Left lung (tissue), 10 donors: Measurements from ENCODE around the gene PLA2G6. TPM values are rescaled to one million over a fixed set of nuclear protein-coding genes. Genes with fewer than 3 reads are reported as not detected.

Experiments
- ATAC-seq: fragments of 200-7000 bp; cut with Tn5 transposase; one replicate; pipeline ENCODE4 v1.9.1; 2020; ENCODE audit warnings: moderate library complexity
- DNase-seq, 4 donors: peaks; one replicate each; pipeline ENCODE4 v3.0.0-alpha.2; 2013 to 2020
- H3K27ac ChIP-seq, 2 donors: fragments of 200-600 bp; sonication (generic) in 1 of 2; one replicate each; pipeline versions ENCODE4 v1.5.0 to v1.8.0; 2020 to 2021
- H3K27me3 ChIP-seq, 2 donors: fragments of 200-600 bp; sonication (generic) in 1 of 2; one replicate each; pipeline versions ENCODE4 v1.5.0 to v1.8.0; 2020 to 2021
- H3K36me3 ChIP-seq, 2 donors: fragments of 200-600 bp; sonication (generic) in 1 of 2; one replicate each; pipeline versions ENCODE4 v1.5.0 to v1.8.0; 2020 to 2021
- H3K4me1 ChIP-seq, 2 donors: fragments of 200-600 bp; one replicate each; pipeline ENCODE4 v1.8.0; 2021
- H3K4me3 ChIP-seq, 2 donors: fragments of 200-600 bp; sonication (generic) in 1 of 2; one replicate each; pipeline versions ENCODE4 v1.5.0 to v1.8.0; 2020 to 2021; ENCODE audit warnings: mild to moderate bottlenecking in 1 of 2
- H3K9me3 ChIP-seq, 2 donors: fragments of 200-600 bp; sonication (generic) in 1 of 2; one replicate each; pipeline versions ENCODE4 v1.5.0 to v1.8.0; 2020 to 2021
- intact Hi-C, 2 donors: fragments of 100-400 bp; cut with DNase I; formaldehyde crosslinking; loops; one replicate each; pipeline versions ENCODE4 v1.11.2 to v1.14.2; 2022
- polyA plus RNA-seq, 6 donors: library from polyadenylated mRNA; unstranded; fragments of 120-200 nt; gene quantifications; one replicate each; pipeline ENCODE4 v1.2.1, GENCODE V29; 2013; ENCODE audit not compliant: insufficient read length in 6 of 6
- total RNA-seq, 2 donors: library from RNA; stranded (reverse); fragmentation: NEBNext Ultra II Directional; extraction: Animal tissue kit (Norgen Biotek cat#: 25700); gene quantifications; one replicate each; pipeline ENCODE4 v1.2.1, GENCODE V29; 2021
- TF ChIP-seq, protein P1 (sequence below), 2 donors: fragments of 200-600 bp; sonication (generic) in 1 of 2; IDR thresholded peaks; one replicate each; pipeline versions ENCODE4 v1.5.0 to v1.8.0; 2021; ENCODE audit warnings: antibody characterized with exemption in 2 of 2
- donor health status: DM: no; HTN: yes; CAD: no.
- donor health status: DM: no; HTN: no; CAD: no.

The PLA2G6 gene
- total and polyA plus RNA-seq, 8 donors, result 29.8 to 44.1 (median 35.7) TPM

DNA sequence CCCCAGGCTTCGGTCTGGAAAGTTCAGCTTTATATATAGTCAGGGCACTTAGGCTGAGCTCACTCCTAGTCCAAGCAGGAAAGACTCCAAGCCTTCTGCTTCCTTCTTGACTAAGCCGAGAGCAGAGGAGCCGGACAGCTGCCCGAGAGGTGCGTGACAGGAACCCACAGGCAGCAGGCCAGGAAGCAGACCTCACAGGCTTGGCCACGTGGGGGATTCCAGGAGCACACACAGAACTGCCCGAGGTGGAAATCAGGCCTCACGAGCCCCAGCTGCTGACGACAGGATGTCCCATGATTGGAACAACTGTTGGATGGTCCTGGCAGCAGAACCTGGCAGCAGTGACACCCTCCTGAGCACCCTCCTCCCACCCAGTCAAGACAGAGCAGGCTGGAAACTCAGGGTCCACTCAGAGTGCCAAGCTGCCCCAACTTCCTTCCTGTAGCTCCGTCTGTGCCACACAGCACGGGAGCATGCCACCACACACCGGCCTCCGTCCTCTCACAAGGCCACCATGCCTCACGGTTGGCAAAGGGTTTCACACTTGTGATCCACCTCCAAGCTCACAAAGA lies 5.4 kb downstream of the PLA2G6 start:
- intact Hi-C loops, result no loop called here
- Histone ChIP-seq H3K4me3 (no peak overlapping the region), H3K9me3 (no peaks in the 10 kb centered on the region), H3K36me3 (no peaks in the 10 kb centered on the region), H3K27me3 (no peaks in the 10 kb centered on the region), H3K27ac (peak overlapping the region; percentile 45 to 55), H3K4me1 (peaks cover 33 to 69% of the 10 kb centered on the region in 2 donors)
- peak in 3 of 4 donors; percentile 70 to 80 (median 79) for DNase-seq
- TF ChIP-seq, protein P1, sequence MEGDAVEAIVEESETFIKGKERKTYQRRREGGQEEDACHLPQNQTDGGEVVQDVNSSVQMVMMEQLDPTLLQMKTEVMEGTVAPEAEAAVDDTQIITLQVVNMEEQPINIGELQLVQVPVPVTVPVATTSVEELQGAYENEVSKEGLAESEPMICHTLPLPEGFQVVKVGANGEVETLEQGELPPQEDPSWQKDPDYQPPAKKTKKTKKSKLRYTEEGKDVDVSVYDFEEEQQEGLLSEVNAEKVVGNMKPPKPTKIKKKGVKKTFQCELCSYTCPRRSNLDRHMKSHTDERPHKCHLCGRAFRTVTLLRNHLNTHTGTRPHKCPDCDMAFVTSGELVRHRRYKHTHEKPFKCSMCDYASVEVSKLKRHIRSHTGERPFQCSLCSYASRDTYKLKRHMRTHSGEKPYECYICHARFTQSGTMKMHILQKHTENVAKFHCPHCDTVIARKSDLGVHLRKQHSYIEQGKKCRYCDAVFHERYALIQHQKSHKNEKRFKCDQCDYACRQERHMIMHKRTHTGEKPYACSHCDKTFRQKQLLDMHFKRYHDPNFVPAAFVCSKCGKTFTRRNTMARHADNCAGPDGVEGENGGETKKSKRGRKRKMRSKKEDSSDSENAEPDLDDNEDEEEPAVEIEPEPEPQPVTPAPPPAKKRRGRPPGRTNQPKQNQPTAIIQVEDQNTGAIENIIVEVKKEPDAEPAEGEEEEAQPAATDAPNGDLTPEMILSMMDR (IDR thresholded peaks at IDR 0.05), result no peak
- peak; percentile 8 for ATAC-seq

DNA sequence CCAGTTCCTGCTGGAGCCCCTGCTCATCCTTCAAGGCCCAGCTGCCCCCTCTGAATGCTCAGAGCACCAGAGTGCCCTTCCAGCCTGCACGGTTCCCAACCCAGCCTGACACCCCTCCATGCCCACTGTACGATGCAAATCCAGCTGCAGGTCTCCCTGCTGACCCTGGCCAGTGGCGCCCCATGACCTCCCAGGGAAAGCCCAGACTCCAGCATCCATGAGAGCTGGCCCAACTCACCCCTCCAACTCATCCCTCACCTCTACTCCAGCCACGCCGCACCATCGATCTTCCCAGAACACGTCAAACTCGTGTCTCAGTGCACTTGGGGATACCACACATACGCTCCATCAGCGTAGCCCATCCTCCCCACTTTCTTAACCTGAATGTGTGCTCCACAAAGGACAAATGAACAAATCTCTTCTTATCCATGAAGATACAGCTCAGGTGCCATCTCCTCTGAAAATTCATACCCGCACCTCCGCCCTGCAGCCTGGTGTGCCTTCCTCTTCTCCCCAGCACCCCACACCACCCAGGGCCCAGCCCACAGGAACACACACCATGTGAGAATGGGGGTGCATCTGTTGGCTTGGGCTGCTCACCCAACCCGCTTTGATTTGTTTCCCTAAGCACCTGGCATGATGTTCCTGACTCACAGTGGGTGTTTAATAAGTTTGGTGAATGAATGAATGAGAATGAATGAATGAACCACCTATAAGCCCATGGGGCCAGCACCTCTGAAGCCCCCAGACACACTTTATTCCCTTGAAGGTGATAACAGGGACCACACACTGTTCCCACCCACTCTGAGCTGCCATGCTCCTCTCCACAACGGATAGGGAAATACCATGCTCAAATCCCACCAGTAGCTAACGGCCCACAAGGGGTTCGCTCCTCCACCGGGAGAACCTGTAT lies 6.2 kb downstream of the PLA2G6 start:
- no peaks in the 10 kb centered on the region for H3K9me3 ChIP-seq
- H3K4me1 ChIP-seq, result peaks cover 26 to 61% of the 10 kb centered on the region in 2 donors
- ATAC-seq (no peak), DNase-seq (no peak)
- H3K27ac ChIP-seq, result peak overlapping the region; percentile 45 to 55
- TF ChIP-seq, protein P1 (IDR thresholded peaks at IDR 0.05), result no peak
- no peak overlapping the region for H3K4me3 ChIP-seq
- H3K36me3 ChIP-seq, result no peaks in the 10 kb centered on the region
- no peaks in the 10 kb centered on the region for H3K27me3 ChIP-seq
- intact Hi-C loops, result no loop called here

- intact Hi-C loops, result no loop called here
- DNase-seq (no peak), ATAC-seq (no peak)
- Histone ChIP-seq H3K4me3 (no peak overlapping the region), H3K9me3 (no peaks in the 10 kb centered on the region), H3K4me1 (peaks cover 20 to 53% of the 10 kb centered on the region in 2 donors), H3K36me3 (no peaks in the 10 kb centered on the region), H3K27ac (no peak overlapping the region), H3K27me3 (no peaks in the 10 kb centered on the region)
- TF ChIP-seq, protein P1 (IDR thresholded peaks at IDR 0.05), result no peak
Observed at GRCh38 chr22:38174626-38175025, 7.0 kb downstream of the PLA2G6 start.

- no peak overlapping the region for H3K27ac ChIP-seq
Observed at GRCh38 chr22:38173641-38173906, 8.1 kb downstream of the PLA2G6 start.

More at GRCh38 chr22:38173641-38173906, 8.1 kb downstream of the PLA2G6 start:
- Histone ChIP-seq H3K4me1 (peaks cover 20 to 47% of the 10 kb centered on the region in 2 donors), H3K9me3 (no peaks in the 10 kb centered on the region), H3K4me3 (no peak overlapping the region), H3K27me3 (no peaks in the 10 kb centered on the region), H3K36me3 (no peaks in the 10 kb centered on the region)
- intact Hi-C loops, result no loop called here
- TF ChIP-seq, protein P1 (IDR thresholded peaks at IDR 0.05), result no peak
- DNase-seq (no peak), ATAC-seq (no peak)
